T-helper 1 cell treated with Interleukin-12 subunit alpha and Interleukin-12 subunit beta and Interleukin-4 antibody, amounts not matched to agents 30 μg/mL and 1 μg/mL, for 36 hours (primary cell): ENCODE data around the gene CTNND2.
"Not testable (repeated sequence)": the region's sequence is repeated elsewhere in the genome, so short reads cannot be mapped to it uniquely, and the experiment has no call there.

ENCODE experiments used
- H3K27ac Mint-ChIP-seq: one replicate; pipeline ENCODE4 v1.8.0; 2021; ENCODE audit warnings: mild to moderate bottlenecking, mixed read lengths
- H3K27me3 Mint-ChIP-seq: one replicate; pipeline ENCODE4 v1.8.0; 2021; ENCODE audit warnings: low read depth, mixed read lengths
- H3K36me3 Mint-ChIP-seq: one replicate; pipeline ENCODE4 v1.8.0; 2021; ENCODE audit warnings: low read depth, mixed read lengths
- H3K4me1 Mint-ChIP-seq: one replicate; pipeline ENCODE4 v1.8.0; 2021; ENCODE audit warnings: low read depth, mixed read lengths
- H3K4me3 Mint-ChIP-seq: one replicate; pipeline ENCODE4 v1.8.0; 2021; ENCODE audit warnings: mild to moderate bottlenecking, moderate library complexity, mixed read lengths
- H3K9me3 Mint-ChIP-seq: one replicate; pipeline ENCODE4 v1.8.0; 2021; ENCODE audit warnings: mixed read lengths

The CTNND2 gene

GRCh38 chr5:11828566-11828965 lies 75.7 kb downstream of the CTNND2 start:
- H3K4me3 Mint-ChIP-seq, H3K27ac Mint-ChIP-seq, H3K27me3 Mint-ChIP-seq, H3K36me3 Mint-ChIP-seq, H3K4me1 Mint-ChIP-seq: not testable (repeated sequence)
- peaks cover 18% of the 10 kb centered on the region for H3K9me3 Mint-ChIP-seq

- no peaks in the 10 kb centered on the region for H3K36me3 Mint-ChIP-seq
- H3K4me3 Mint-ChIP-seq: no peak overlapping the region
- no peaks in the 10 kb centered on the region for H3K27me3 Mint-ChIP-seq
- no peak overlapping the region for H3K27ac Mint-ChIP-seq
- no peaks in the 10 kb centered on the region for H3K4me1 Mint-ChIP-seq
- H3K9me3 Mint-ChIP-seq: peaks cover 10% of the 10 kb centered on the region
Measured at GRCh38 chr5:11822598-11822997, 81.6 kb downstream of the CTNND2 start.

GRCh38 chr5:11815916-11816315 lies 88.3 kb downstream of the CTNND2 start:
- Mint-ChIP-seq H3K27ac (no peak overlapping the region), H3K4me3 (no peak overlapping the region)

GRCh38 chr5:11815481-11815880 lies 88.8 kb downstream of the CTNND2 start:
- no peaks in the 10 kb centered on the region for H3K9me3 Mint-ChIP-seq
- H3K36me3 Mint-ChIP-seq: no peaks in the 10 kb centered on the region
- no peak overlapping the region for H3K27ac Mint-ChIP-seq
- no peaks in the 10 kb centered on the region for H3K27me3 Mint-ChIP-seq
- H3K4me3 Mint-ChIP-seq: no peak overlapping the region
- no peaks in the 10 kb centered on the region for H3K4me1 Mint-ChIP-seq

More at GRCh38 chr5:11815916-11816315, 88.3 kb downstream of the CTNND2 start:
- Mint-ChIP-seq H3K4me1 (no peaks in the 10 kb centered on the region), H3K36me3 (no peaks in the 10 kb centered on the region), H3K27me3 (no peaks in the 10 kb centered on the region), H3K9me3 (no peaks in the 10 kb centered on the region)

- Mint-ChIP-seq H3K4me1 (no peaks in the 10 kb centered on the region), H3K36me3 (no peaks in the 10 kb centered on the region), H3K4me3 (no peak overlapping the region), H3K27ac (no peak overlapping the region), H3K27me3 (no peaks in the 10 kb centered on the region), H3K9me3 (no peaks in the 10 kb centered on the region)
Measured at GRCh38 chr5:11814373-11814772, 89.9 kb downstream of the CTNND2 start.

GRCh38 chr5:11809407-11809806 lies 94.8 kb downstream of the CTNND2 start:
- no peaks in the 10 kb centered on the region for H3K4me1 Mint-ChIP-seq
- H3K36me3 Mint-ChIP-seq: no peaks in the 10 kb centered on the region
- H3K27me3 Mint-ChIP-seq: no peaks in the 10 kb centered on the region
- no peak overlapping the region for H3K4me3 Mint-ChIP-seq
- no peak overlapping the region for H3K27ac Mint-ChIP-seq
- H3K9me3 Mint-ChIP-seq: no peaks in the 10 kb centered on the region

GRCh38 chr5:11803436-11803835 lies 100.8 kb downstream of the CTNND2 start:
- Mint-ChIP-seq H3K36me3 (no peaks in the 10 kb centered on the region), H3K9me3 (peaks cover 3% of the 10 kb centered on the region), H3K27ac (no peak overlapping the region), H3K4me3 (no peak overlapping the region), H3K27me3 (no peaks in the 10 kb centered on the region), H3K4me1 (no peaks in the 10 kb centered on the region)

- no peaks in the 10 kb centered on the region for H3K27me3 Mint-ChIP-seq
- no peak overlapping the region for H3K4me3 Mint-ChIP-seq
- peaks cover 3% of the 10 kb centered on the region for H3K9me3 Mint-ChIP-seq
- H3K36me3 Mint-ChIP-seq: no peaks in the 10 kb centered on the region
- H3K27ac Mint-ChIP-seq: no peak overlapping the region
- no peaks in the 10 kb centered on the region for H3K4me1 Mint-ChIP-seq
Measured at GRCh38 chr5:11801061-11801460, 103.2 kb downstream of the CTNND2 start.

- Mint-ChIP-seq H3K9me3 (no peaks in the 10 kb centered on the region), H3K4me1 (no peaks in the 10 kb centered on the region), H3K27me3 (no peaks in the 10 kb centered on the region), H3K27ac (no peak overlapping the region), H3K36me3 (no peaks in the 10 kb centered on the region), H3K4me3 (no peak overlapping the region)
Measured at GRCh38 chr5:11797132-11797531, 107.1 kb downstream of the CTNND2 start.

GRCh38 chr5:11793396-11793795 lies 110.8 kb downstream of the CTNND2 start:
- Mint-ChIP-seq H3K4me3 (no peak overlapping the region), H3K9me3 (peaks cover 6% of the 10 kb centered on the region), H3K27ac (no peak overlapping the region), H3K27me3 (no peaks in the 10 kb centered on the region), H3K4me1 (no peaks in the 10 kb centered on the region), H3K36me3 (no peaks in the 10 kb centered on the region)

- Mint-ChIP-seq H3K36me3 (no peaks in the 10 kb centered on the region), H3K27me3 (no peaks in the 10 kb centered on the region), H3K27ac (no peak overlapping the region), H3K4me1 (no peaks in the 10 kb centered on the region), H3K4me3 (no peak overlapping the region), H3K9me3 (peaks cover 6% of the 10 kb centered on the region)
Measured at GRCh38 chr5:11792621-11793020, 111.6 kb downstream of the CTNND2 start.

GRCh38 chr5:11791792-11792191 lies 112.5 kb downstream of the CTNND2 start:
- Mint-ChIP-seq H3K4me1 (no peaks in the 10 kb centered on the region), H3K9me3 (peaks cover 6% of the 10 kb centered on the region), H3K4me3 (no peak overlapping the region), H3K27ac (no peak overlapping the region), H3K27me3 (no peaks in the 10 kb centered on the region), H3K36me3 (no peaks in the 10 kb centered on the region)

GRCh38 chr5:11790201-11790600 lies 114.0 kb downstream of the CTNND2 start:
- no peaks in the 10 kb centered on the region for H3K4me1 Mint-ChIP-seq
- H3K27me3 Mint-ChIP-seq: no peaks in the 10 kb centered on the region
- no peak overlapping the region for H3K27ac Mint-ChIP-seq
- peaks cover 6% of the 10 kb centered on the region for H3K9me3 Mint-ChIP-seq
- no peaks in the 10 kb centered on the region for H3K36me3 Mint-ChIP-seq
- H3K4me3 Mint-ChIP-seq: no peak overlapping the region

- H3K4me1 Mint-ChIP-seq: no peaks in the 10 kb centered on the region
- H3K9me3 Mint-ChIP-seq: peaks cover 5% of the 10 kb centered on the region
- H3K27ac Mint-ChIP-seq: no peak overlapping the region
- H3K36me3 Mint-ChIP-seq: no peaks in the 10 kb centered on the region
- H3K27me3 Mint-ChIP-seq: no peaks in the 10 kb centered on the region
- H3K4me3 Mint-ChIP-seq: no peak overlapping the region
Measured at GRCh38 chr5:11785771-11786352, 118.4 kb downstream of the CTNND2 start.

- Mint-ChIP-seq H3K4me1 (no peaks in the 10 kb centered on the region), H3K27ac (no peak overlapping the region), H3K36me3 (no peaks in the 10 kb centered on the region), H3K9me3 (peaks cover 5% of the 10 kb centered on the region), H3K4me3 (no peak overlapping the region), H3K27me3 (no peaks in the 10 kb centered on the region)
Measured at GRCh38 chr5:11780641-11781345, 123.5 kb downstream of the CTNND2 start.
